ENCODE data around the gene PSME3IP1.

GRCh38 chr16:57132470-57132869 lies 53.4 kb downstream of the PSME3IP1 start:
- TF ChIP-seq EZH2 (IDR thresholded peaks at IDR 0.05): no peak
- TF ChIP-seq POLR2AphosphoS5 (IDR thresholded peaks at IDR 0.05; ENCODE audit: borderline replicate concordance, low read depth, low read length): no peak

All from SK-N-MC (cell line).